ENCODE results near the gene PRTN3. TPM values are rescaled to one million over a fixed set of nuclear protein-coding genes. Genes with fewer than 3 reads are reported as not detected.

Gene PRTN3
- total RNA-seq, 4 donors from 2014 or later: not detected

- Histone ChIP-seq H3K36me3 (peaks cover 5 to 6% of the 10 kb centered on the region in 2 donors), H3K4me3 (replicated peaks in 1 of 3) (peak within 1 kb of the TSS; percentile 36 to 83 (median 78)), H3K9me3 (no peaks in the 10 kb centered on the region), H3K27ac (peak within 1 kb of the TSS; percentile 71 to 94 (median 90)), H3K4me1 (peaks cover 6% of the 10 kb centered on the region in 2 donors), H3K27me3 (no peaks in the 10 kb centered on the region)
- TF ChIP-seq POLR2A (IDR thresholded peaks at IDR 0.05) (peak in 1 of 2 donors; percentile 71), CTCF (IDR thresholded peaks at IDR 0.05) (no peak)
- peak; percentile 93 for DNase-seq
- 1 to 2% methylated on average over 24 to 25 of the region's 69 CpGs for WGBS, 2 donors
- intact Hi-C loops (cut with DNase I): no loop called here
These were observed 52.3 kb downstream of the PRTN3 start, which contains the start of the genes MED16 and RNU6-9 for GRCh38 chr19:892894-893689. TSS of gene MED16 (minus strand) at chr19:893187. CDS start at chr19:891131, 2,056 bp downstream. TSS of gene RNU6-9 (plus strand) at chr19:893484.

GRCh38 chr19:896434-896833 lies 55.6 kb downstream of the PRTN3 start:
- Histone ChIP-seq H3K36me3 (peaks cover 0 to 3% of the 10 kb centered on the region in 2 donors), H3K27me3 (no peaks in the 10 kb centered on the region), H3K4me3 (replicated peaks in 1 of 3) (no peak overlapping the region), H3K9me3 (no peaks in the 10 kb centered on the region), H3K4me1 (peaks cover 6% of the 10 kb centered on the region in 2 donors), H3K27ac (no peak overlapping the region)
- DNase-seq: no peak
- intact Hi-C loops (cut with DNase I): no loop called here
- 97% methylated on average over 8 to 10 of the region's 10 CpGs for WGBS, 2 donors
- TF ChIP-seq CTCF (IDR thresholded peaks at IDR 0.05): no peak

- no peak for TF ChIP-seq CTCF (IDR thresholded peaks at IDR 0.05)
- TF ChIP-seq POLR2A (IDR thresholded peaks at IDR 0.05): no peak
- H3K4me1 ChIP-seq: peaks cover 3 to 4% of the 10 kb centered on the region in 2 donors
- intact Hi-C loops (cut with DNase I): no loop called here
- peaks cover 0 to 3% of the 10 kb centered on the region in 2 donors for H3K36me3 ChIP-seq
- H3K4me3 ChIP-seq (replicated peaks in 1 of 3): no peak overlapping the region
- no peak for DNase-seq
- no peak overlapping the region for H3K27ac ChIP-seq
- no peaks in the 10 kb centered on the region for H3K27me3 ChIP-seq
- WGBS, 2 donors: 87 to 97% methylated on average over 11 of the region's 11 CpGs
- H3K9me3 ChIP-seq: no peaks in the 10 kb centered on the region
These were observed 56.2 kb downstream of the PRTN3 start for GRCh38 chr19:896999-897398.

GRCh38 chr19:897442-898039 lies 56.7 kb downstream of the PRTN3 start:
- DNase-seq: no peak
- no peaks in the 10 kb centered on the region for H3K9me3 ChIP-seq
- H3K36me3 ChIP-seq: peaks cover 0 to 3% of the 10 kb centered on the region in 2 donors
- TF ChIP-seq POLR2A (IDR thresholded peaks at IDR 0.05) (no peak), CTCF (IDR thresholded peaks at IDR 0.05) (no peak)
- 91 to 94% methylated on average over 18 to 26 of the region's 26 CpGs for WGBS, 2 donors
- H3K4me1 ChIP-seq: peaks cover 0 to 3% of the 10 kb centered on the region in 2 donors
- no peaks in the 10 kb centered on the region for H3K27me3 ChIP-seq
- no peak overlapping the region for H3K4me3 ChIP-seq (replicated peaks in 1 of 3)
- H3K27ac ChIP-seq: no peak overlapping the region
- intact Hi-C loops (cut with DNase I): no loop called here

MicroRNA genes within 50 kb of the gene (microRNA counts, 767-probe panel; counts per million panel counts)
- microRNA hsa-miR-3187-3p: 0 counts per million in 2 donors

Small RNAs within 50 kb of the gene (microRNA-seq; reads per million reads assigned to microRNA genes)
- gene MIR3187: 2.6 reads per million
- not detected for gene MIR4745

Small RNAs within 50 kb of the gene (small RNA-seq; reads per million reads assigned to genes)
- gene MIR3187 (not detected), gene RNU6-9 (not detected)

Other genes starting within 250 kb of the PRTN3 start
- 10 to 100 TPM; 23.2 to 39.7 (median 33.1) TPM for gene POLRMT, start 207.5 kb upstream of the PRTN3 start, total RNA-seq
- gene FGF22, start 201.1 kb upstream of the PRTN3 start, total RNA-seq: not detected
- 10 to 100 TPM; 41.4 to 55.5 (median 53.5) TPM for gene RNF126, start 177.8 kb upstream of the PRTN3 start, total RNA-seq
- gene FSTL3, start 164.6 kb upstream of the PRTN3 start, total RNA-seq: 10 to 100 TPM; 16.2 to 73.4 (median 62.9) TPM
- gene PRSS57, start 145.5 kb upstream of the PRTN3 start, total RNA-seq: not detected
- 10 to 100 TPM; 18.9 to 45.5 (median 27.7) TPM for gene PALM, start 132.1 kb upstream of the PRTN3 start, total RNA-seq
- under 1 TPM in 2 of 4 donors, not detected in 2; 0.63 to 0.68 TPM for gene MISP, start 89.9 kb upstream of the PRTN3 start, total RNA-seq
- 100 to 1,000 TPM; 161 to 277 (median 199) TPM for gene PTBP1, start 43.5 kb upstream of the PRTN3 start, total RNA-seq
- not detected for gene PLPPR3, start 19.0 kb upstream of the PRTN3 start, total RNA-seq
- not detected for gene AZU1, start 13.2 kb upstream of the PRTN3 start, total RNA-seq
- gene ELANE, start 11.3 kb downstream of the PRTN3 start, total RNA-seq: 1 to 10 TPM in 3 of 4 donors, not detected in 1; 1.9 to 2.1 (median 2.1) TPM
- gene CFD, start 18.7 kb downstream of the PRTN3 start, total RNA-seq: 1,000 to 10,000 TPM in 1 of 4 donors, 100 to 1,000 TPM in 3; 339 to 1,037 (median 506) TPM
- gene MED16, start 52.2 kb downstream of the PRTN3 start, total RNA-seq: 10 to 100 TPM; 33.2 to 66.5 (median 54.3) TPM
- gene RNU6-9, start 52.5 kb downstream of the PRTN3 start, total RNA-seq: not detected
- 10 to 100 TPM; 29.2 to 45.8 (median 34.9) TPM for gene R3HDM4, start 72.2 kb downstream of the PRTN3 start, total RNA-seq
- not detected for gene KISS1R, start 76.3 kb downstream of the PRTN3 start, total RNA-seq
- 1 to 10 TPM; 2.6 to 7.7 (median 3.9) TPM for gene ARID3A, start 85.0 kb downstream of the PRTN3 start, total RNA-seq
- gene WDR18, start 143.3 kb downstream of the PRTN3 start, total RNA-seq: 10 to 100 TPM; 15.2 to 73.5 (median 46.8) TPM
- gene GRIN3B, start 159.4 kb downstream of the PRTN3 start, total RNA-seq: under 1 TPM in 1 of 4 donors, not detected in 3; 0.22 TPM
- gene TMEM259, start 180.1 kb downstream of the PRTN3 start, total RNA-seq: 100 to 1,000 TPM; 162 to 238 (median 192) TPM
- gene RNU6-2, start 180.5 kb downstream of the PRTN3 start, total RNA-seq: not detected
- gene CNN2, start 185.6 kb downstream of the PRTN3 start, total RNA-seq: 10 to 100 TPM; 60.7 to 88.2 (median 82.2) TPM
- 10 to 100 TPM; 15.5 to 58.7 (median 29.8) TPM for gene ABCA7, start 199.1 kb downstream of the PRTN3 start, total RNA-seq
- gene ARHGAP45, start 226.2 kb downstream of the PRTN3 start, total RNA-seq: 10 to 100 TPM; 11.5 to 19.8 (median 14.4) TPM